IMR-90 (cell line): ENCODE measurements around the gene CPT1A. TPM values are rescaled to one million over a fixed set of nuclear protein-coding genes. Genes with fewer than 3 reads are reported as not detected.

Experiments used
- ATAC-seq: fragments of 200-7000 bp; cut with Tn5 transposase; 2 replicates; pipeline ENCODE4 v1.9.1; 2020; ENCODE audit warnings: low read depth, mild to moderate bottlenecking, moderate library complexity
- BruUV-seq: library from RNA; stranded (reverse); fragments of 400-500 nt; replicated peaks from 2 replicates; lab custom pipeline; 2021; lab: Mats Ljungman, UMichigan
- CTCF ChIA-PET: fragments of 300-600 bp; formaldehyde crosslinking; extraction: SDS; loops from one replicate; lab custom pipeline; 2021; ENCODE audit warnings: antibody characterized with exemption; lab: Yijun Ruan, JAX
- POLR2A ChIA-PET: fragments of 300-600 bp; sonication (Branson Sonifier 250); formaldehyde crosslinking; loops from one replicate; lab custom pipeline; 2022; ENCODE audit warnings: antibody characterized with exemption; ENCODE audit not compliant: unreplicated experiment; lab: Charles Lee
- DNase-seq: peaks from one replicate; pipeline ENCODE4 v3.0.0; 2013
- H2AFZ ChIP-seq: replicated peaks from 2 replicates; pipeline ENCODE3; 2013; ENCODE audit warnings: low read length, mild to moderate bottlenecking; ENCODE audit not compliant: poor library complexity
- H2AK5ac ChIP-seq: 2 replicates; pipeline ENCODE4 v1.6.1; 2013; ENCODE audit warnings: low read depth, low read length, inconsistent platforms
- H2AK9ac ChIP-seq: replicated peaks from 2 replicates; pipeline ENCODE3; 2013; ENCODE audit warnings: mild to moderate bottlenecking, low read depth, low read length, moderate library complexity; ENCODE audit not compliant: poor library complexity
- H2BK120ac ChIP-seq: 2 replicates; pipeline ENCODE4 v1.6.1; 2013; ENCODE audit warnings: low read depth, low read length, inconsistent platforms
- H2BK15ac ChIP-seq: 3 replicates; pipeline ENCODE4 v1.6.1; 2013; ENCODE audit warnings: low read depth, low read length, inconsistent platforms
- H2BK20ac ChIP-seq: 2 replicates; pipeline ENCODE4 v1.6.1; 2013; ENCODE audit warnings: low read depth, mild to moderate bottlenecking, inconsistent platforms, low read length, moderate library complexity
- H2BK5ac ChIP-seq: 2 replicates; pipeline ENCODE4 v1.6.1; 2013; ENCODE audit warnings: mild to moderate bottlenecking, low read depth, low read length, inconsistent platforms; ENCODE audit not compliant: poor library complexity, severe bottlenecking
- H3K14ac ChIP-seq: replicated peaks from 2 replicates; pipeline ENCODE4 v1.6.1; 2013; ENCODE audit warnings: low read depth, low read length, inconsistent platforms
- H3K18ac ChIP-seq: 2 replicates; pipeline ENCODE4 v1.6.1; 2013; ENCODE audit warnings: low read depth, low read length, control low read depth
- H3K23ac ChIP-seq: 2 replicates; pipeline ENCODE4 v1.6.1; 2013; ENCODE audit warnings: low read depth, low read length, inconsistent platforms
- H3K27ac ChIP-seq: 2 replicates; pipeline ENCODE4 v1.5.1; 2013; ENCODE audit warnings: mild to moderate bottlenecking, control low read depth, low read length; ENCODE audit not compliant: insufficient read depth
- H3K27me3 ChIP-seq: 2 replicates; pipeline ENCODE4 v1.6.1; 2013; ENCODE audit warnings: low read length; ENCODE audit not compliant: control insufficient read depth, insufficient read depth
- H3K36me3 ChIP-seq: 2 replicates; pipeline ENCODE4 v1.6.1; 2013; ENCODE audit warnings: low read length, mixed read lengths; ENCODE audit not compliant: control insufficient read depth, insufficient read depth
- H3K4ac ChIP-seq: 2 replicates; pipeline ENCODE4 v1.6.1; 2013; ENCODE audit warnings: low read depth, low read length, inconsistent platforms
- H3K4me1 ChIP-seq: 2 replicates; pipeline ENCODE4 v1.6.1; 2013; ENCODE audit warnings: low read length, mixed read lengths; ENCODE audit not compliant: control insufficient read depth, insufficient read depth
- H3K4me2 ChIP-seq: 2 replicates; pipeline ENCODE4 v1.6.1; 2013; ENCODE audit warnings: low read depth, mild to moderate bottlenecking, control low read depth, low read length, moderate library complexity
- H3K4me3 ChIP-seq: 2 replicates; pipeline ENCODE4 v1.5.1; 2013; ENCODE audit warnings: low read depth, mild to moderate bottlenecking, control low read depth, low read length, moderate library complexity; ENCODE audit not compliant: insufficient read depth
- H3K56ac ChIP-seq: 2 replicates; pipeline ENCODE4 v1.6.1; 2013; ENCODE audit warnings: low read length, inconsistent platforms; ENCODE audit not compliant: insufficient read depth; ENCODE audit errors: extremely low read depth
- H3K79me1 ChIP-seq, 2 experiments: 2 replicates each; pipeline ENCODE4 v1.6.1; 2013; ENCODE audit warnings: low read length in 2 of 2, inconsistent platforms in 1 of 2, low read depth in 1 of 2
- H3K9ac ChIP-seq: 2 replicates; pipeline ENCODE4 v1.6.1; 2013; ENCODE audit warnings: low read depth, low read length, control low read depth
- H3K9me1 ChIP-seq: 2 replicates; pipeline ENCODE4 v1.6.1; 2013; ENCODE audit warnings: low read length, inconsistent platforms; ENCODE audit not compliant: insufficient read depth
- H3K9me3 ChIP-seq: 2 replicates; pipeline ENCODE4 v1.6.1; 2013; ENCODE audit warnings: low read length; ENCODE audit not compliant: control insufficient read depth, insufficient read depth
- H4K20me1 ChIP-seq: 2 replicates; pipeline ENCODE4 v1.6.1; 2013; ENCODE audit warnings: low read length, inconsistent platforms; ENCODE audit not compliant: insufficient read depth
- H4K5ac ChIP-seq: 2 replicates; pipeline ENCODE4 v1.6.1; 2013; ENCODE audit warnings: mild to moderate bottlenecking, low read depth, low read length, control low read depth
- H4K8ac ChIP-seq, 2 experiments: 2 replicates each; pipeline ENCODE4 v1.6.1; 2013; ENCODE audit warnings: low read depth in 2 of 2, low read length in 2 of 2, control low read depth in 1 of 2, inconsistent platforms in 1 of 2
- H4K91ac ChIP-seq: 2 replicates; pipeline ENCODE4 v1.6.1; 2013; ENCODE audit warnings: low read depth, low read length, inconsistent platforms; ENCODE audit not compliant: insufficient read depth
- CHD1 ChIP-seq: IDR thresholded peaks from 2 replicates; pipeline ENCODE4 v1.6.1; 2012; ENCODE audit warnings: low read depth, low read length, improper control_type of control experiment
- CTCF ChIP-seq: conservative IDR thresholded peaks from 2 replicates; pipeline ENCODE4 v1.5.1; 2012; ENCODE audit warnings: mild to moderate bottlenecking, low read depth, low read length, improper control_type of control experiment
- FOS ChIP-seq: fragments of 150-350 bp; IDR thresholded peaks from 2 replicates; pipeline ENCODE4 v1.6.1; 2016; ENCODE audit warnings: low read depth, low read length
- MAZ ChIP-seq: IDR thresholded peaks from 2 replicates; pipeline ENCODE4 v1.6.1; 2012; ENCODE audit warnings: low read depth, mild to moderate bottlenecking, low read length, improper control_type of control experiment, moderate library complexity, borderline replicate concordance
- NFE2L2 ChIP-seq: fragments of 150-350 bp; IDR thresholded peaks from 2 replicates; pipeline ENCODE4 v1.6.1; 2016; ENCODE audit warnings: low read depth, mild to moderate bottlenecking, low read length
- RAD21 ChIP-seq: IDR thresholded peaks from 2 replicates; pipeline ENCODE4 v1.6.1; 2012; ENCODE audit warnings: low read length, improper control_type of control experiment
- SMC3 ChIP-seq: fragments of 150-350 bp; IDR thresholded peaks from 2 replicates; pipeline ENCODE4 v1.6.1; 2016; ENCODE audit warnings: low read depth, mild to moderate bottlenecking, antibody characterized with exemption, low read length, moderate library complexity
- WGBS, 2 experiments: methylation state at CpG; one replicate each; pipeline versions ENCODE4 v1.1.5 to v1.1.7; 2013; ENCODE audit warnings: missing lambda C conversion rate in 2 of 2; ENCODE audit not compliant: insufficient read length in 1 of 2; ENCODE audit errors: extremely low coverage in 2 of 2; 5-methylcytosine and 5-hydroxymethylcytosine counted together
- dilution Hi-C: fragments of 300-500 bp; cut with HindIII; formaldehyde crosslinking; loops from one replicate; pipeline ENCODE4 v1.14.3; 2018; ENCODE audit warnings: low sequenced_read_pairs; ENCODE audit not compliant: unreplicated experiment
- in situ Hi-C: fragments of 300-500 bp; cut with MboI; formaldehyde crosslinking; loops from 3 replicates; pipeline ENCODE4 v1.14.3; 2019; ENCODE audit warnings: low sequenced_read_pairs, inconsistent platforms, mixed read lengths
- intact Hi-C: fragments of 100-400 bp; cut with micrococcal nuclease; formaldehyde crosslinking; loops from 2 replicates; pipeline ENCODE4 v1.10.0; 2022
- polyA plus RNA-seq, 3 experiments: library from polyadenylated mRNA; depleted of rRNA; stranded (reverse); fragments of >200 nt; gene quantifications; 2 replicates each; pipeline ENCODE4 v1.2.3, GENCODE V29; 2012; ENCODE audit warnings: low replicate concordance in 1 of 3
- total RNA-seq: library from RNA; depleted of rRNA; stranded (reverse); fragments of >200 nt; gene quantifications from 2 replicates; pipeline ENCODE4 v1.2.3, GENCODE V29; 2012
- TF ChIP-seq, protein P1 (sequence below): fragments of 150-350 bp; IDR thresholded peaks from 2 replicates; pipeline ENCODE4 v1.6.1; 2016; ENCODE audit warnings: low read depth, mild to moderate bottlenecking, low read length, moderate library complexity, borderline replicate concordance

CPT1A gene
- total and polyA plus RNA-seq, 2 of the 4 experiments (the other 2 are of a cell fraction): 15.4 to 21.3 TPM

DNA sequence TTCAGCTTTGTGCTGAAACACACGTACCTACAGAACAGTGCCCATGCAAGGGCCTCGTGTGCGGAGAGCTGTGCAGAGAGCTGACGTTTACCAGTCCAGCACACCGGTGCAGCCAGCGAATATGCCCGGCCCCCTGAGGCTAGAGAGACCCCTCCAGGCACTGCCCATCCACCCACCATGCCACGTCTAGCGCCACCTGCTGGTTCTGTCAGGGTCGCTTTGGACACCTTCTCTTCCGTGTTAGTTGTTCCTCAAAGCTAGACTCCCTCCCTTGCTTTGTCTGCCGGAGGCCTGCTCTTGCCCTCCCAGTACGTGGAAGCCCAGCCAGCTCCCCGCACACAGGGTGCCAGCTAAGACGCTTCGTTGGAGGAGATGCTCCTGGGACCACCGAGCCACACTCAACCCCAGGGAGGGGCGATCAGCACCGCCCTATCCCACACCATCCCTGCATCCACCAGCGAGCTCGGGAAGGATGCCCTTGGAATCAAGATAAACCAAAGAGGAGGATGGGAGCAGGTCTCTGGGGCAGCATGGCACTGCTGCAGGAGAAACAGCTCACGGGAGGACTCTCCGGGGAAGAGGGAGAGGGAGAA is 43.4 kb downstream of the CPT1A start:
- Histone ChIP-seq H3K4me3 (no peak overlapping the region), H3K27me3 (no peaks in the 10 kb centered on the region), H3K9me3 (no peaks in the 10 kb centered on the region), H4K5ac (no peak overlapping the region), H3K79me1 (peaks cover 0 to 6% of the 10 kb centered on the region in 2 experiments; a peak in 1 of 4 replicates), H3K27ac (no peak overlapping the region), H4K20me1 (no peaks in the 10 kb centered on the region), H3K4me1 (no peaks in the 10 kb centered on the region), H3K9ac (no peak overlapping the region), H2BK20ac (no peak overlapping the region), H3K18ac (no peak overlapping the region), H3K14ac (no peak overlapping the region), H3K4ac (no peak overlapping the region), H3K56ac (no peak overlapping the region), H2AFZ (peak overlapping the region; percentile 17), H2AK5ac (no peak overlapping the region), H3K36me3 (peaks cover 45% of the 10 kb centered on the region), H2BK5ac (no peak overlapping the region), H2BK120ac (no peak overlapping the region), H3K9me1 (no peaks in the 10 kb centered on the region), H4K8ac (no peak overlapping the region), H2AK9ac (peak overlapping the region; percentile 35), H2BK15ac (no peak overlapping the region), H4K91ac (no peak overlapping the region), H3K4me2 (no peak overlapping the region), H3K23ac (no peak overlapping the region)
- POLR2A ChIA-PET: no interaction called here
- in situ Hi-C loops (no loop called here), intact Hi-C loops (no loop called here), dilution Hi-C loops (no loop called here)
- peak; percentile 44 for TF ChIP-seq SMC3
- TF ChIP-seq FOS: no peak
- TF ChIP-seq CTCF: peak; percentile 42
- TF ChIP-seq NFE2L2: no peak
- TF ChIP-seq CHD1: no peak
- TF ChIP-seq RAD21: peak; percentile 41
- TF ChIP-seq, protein P1, sequence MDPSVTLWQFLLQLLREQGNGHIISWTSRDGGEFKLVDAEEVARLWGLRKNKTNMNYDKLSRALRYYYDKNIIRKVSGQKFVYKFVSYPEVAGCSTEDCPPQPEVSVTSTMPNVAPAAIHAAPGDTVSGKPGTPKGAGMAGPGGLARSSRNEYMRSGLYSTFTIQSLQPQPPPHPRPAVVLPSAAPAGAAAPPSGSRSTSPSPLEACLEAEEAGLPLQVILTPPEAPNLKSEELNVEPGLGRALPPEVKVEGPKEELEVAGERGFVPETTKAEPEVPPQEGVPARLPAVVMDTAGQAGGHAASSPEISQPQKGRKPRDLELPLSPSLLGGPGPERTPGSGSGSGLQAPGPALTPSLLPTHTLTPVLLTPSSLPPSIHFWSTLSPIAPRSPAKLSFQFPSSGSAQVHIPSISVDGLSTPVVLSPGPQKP: no peak
- TF ChIP-seq MAZ: no peak
- CTCF ChIA-PET: interaction anchor here (0.6 to 1.4 kb wide), 3 partner anchors 10 to 400 kb away, joined by 3 to 5 read pairs (median 3); no protein-coding TSS in a partner anchor
- ATAC-seq (peak; percentile 29; the same call in 1 of the 2 replicates), DNase-seq (no peak)
- WGBS, 2 experiments: 46% methylated on average over 6 of the region's 23 CpGs; no CpG with 5 or more reads in 1 of the 2 experiments
- BruUV-seq: no TSS peak
